WTC11 (cell line): ENCODE measurements around the gene GATAD2A. TPM values are rescaled to one million over a fixed set of nuclear protein-coding genes. Genes with fewer than 3 reads are reported as not detected.

ENCODE experiments used
- ATAC-seq: fragments of 200-7000 bp; cut with Tn5 transposase; 2 replicates; pipeline ENCODE4 v1.10.0; 2021; ENCODE audit warnings: mild to moderate bottlenecking, moderate library complexity
- CTCF ChIA-PET: fragments of 300-600 bp; sonication (Branson Sonifier 250); formaldehyde crosslinking; loops from one replicate; lab custom pipeline; 2021; ENCODE audit warnings: antibody characterized with exemption; lab: Charles Lee
- POLR2A ChIA-PET: fragments of 350-600 bp; sonication (Branson Sonifier 250); formaldehyde crosslinking; loops from one replicate; lab custom pipeline; 2021; ENCODE audit warnings: antibody characterized with exemption; lab: Charles Lee
- DNase-seq: peaks from one replicate; pipeline ENCODE4 v3.0.0; 2021; ENCODE audit warnings: low spot score
- H3K27ac Mint-ChIP-seq: 2 replicates; pipeline ENCODE4 v1.8.0; 2021; ENCODE audit warnings: mixed read lengths
- H3K27me3 Mint-ChIP-seq: 2 replicates; pipeline ENCODE4 v1.8.0; 2021; ENCODE audit warnings: low read depth, mild to moderate bottlenecking, moderate library complexity, mixed read lengths
- H3K36me3 Mint-ChIP-seq: 2 replicates; pipeline ENCODE4 v1.8.0; 2021; ENCODE audit warnings: mixed read lengths
- H3K4me1 Mint-ChIP-seq: 2 replicates; pipeline ENCODE4 v1.8.0; 2022; ENCODE audit warnings: mixed read lengths
- H3K4me3 Mint-ChIP-seq: 2 replicates; pipeline ENCODE4 v1.8.0; 2021; ENCODE audit warnings: mild to moderate bottlenecking, moderate library complexity, mixed read lengths
- H3K9me3 Mint-ChIP-seq: 2 replicates; pipeline ENCODE4 v1.8.0; 2021; ENCODE audit warnings: mixed read lengths
- CBFB ChIP-seq: sonication (generic); formaldehyde crosslinking; IDR thresholded peaks from 2 replicates; pipeline ENCODE4 v1.8.1; 2022; ENCODE audit warnings: mild to moderate bottlenecking, low read depth, missing genetic modification reagents
- GABPB1 ChIP-seq: sonication (generic); formaldehyde crosslinking; IDR thresholded peaks from 2 replicates; pipeline ENCODE4 v1.8.1; 2023; ENCODE audit warnings: mild to moderate bottlenecking, missing genetic modification reagents
- HMGA2 ChIP-seq: fragments of 250-450 bp; sonication (Bioruptor Pico); IDR thresholded peaks from 2 replicates; pipeline ENCODE4 v1.4.0; 2021; ENCODE audit warnings: mild to moderate bottlenecking, moderate library complexity
- JAZF1 ChIP-seq: fragments of 250-450 bp; sonication (Bioruptor Pico); IDR thresholded peaks from 2 replicates; pipeline ENCODE4 v1.9.0; 2021; ENCODE audit warnings: moderate library complexity, mild to moderate bottlenecking, inconsistent platforms
- MYBL2 ChIP-seq: sonication (generic); formaldehyde crosslinking; IDR thresholded peaks from 2 replicates; pipeline ENCODE4 v1.8.1; 2023; ENCODE audit warnings: mild to moderate bottlenecking, moderate library complexity, missing genetic modification reagents
- NR3C1 ChIP-seq: sonication (generic); formaldehyde crosslinking; conservative IDR thresholded peaks from 2 replicates; pipeline ENCODE4 v1.8.1; 2023; ENCODE audit warnings: low read depth, mild to moderate bottlenecking, missing genetic modification reagents
- ZNF232 ChIP-seq: sonication (generic); formaldehyde crosslinking; IDR thresholded peaks from 2 replicates; pipeline ENCODE4 v1.8.0; 2022; ENCODE audit warnings: mild to moderate bottlenecking, missing genetic modification reagents
- ZNF416 ChIP-seq: fragments of 250-450 bp; sonication (Bioruptor Pico); IDR thresholded peaks from 2 replicates; pipeline ENCODE4 v1.9.0; 2021; ENCODE audit warnings: mild to moderate bottlenecking, inconsistent platforms
- ZNF423 ChIP-seq: fragments of 250-450 bp; sonication (Bioruptor Pico); IDR thresholded peaks from 2 replicates; pipeline ENCODE4 v2.1.2; 2022; ENCODE audit warnings: mild to moderate bottlenecking, moderate library complexity
- total RNA-seq: library from RNA; stranded (reverse); gene quantifications from 3 replicates; pipeline ENCODE4 v1.2.3, GENCODE V29; 2021
- TF ChIP-seq, protein P1 (sequence below): sonication (generic); formaldehyde crosslinking; IDR thresholded peaks from 2 replicates; pipeline ENCODE4 v1.8.1; 2023; ENCODE audit warnings: mild to moderate bottlenecking, moderate library complexity, missing genetic modification reagents
- TF ChIP-seq, protein P2 (sequence below): sonication (generic); formaldehyde crosslinking; conservative IDR thresholded peaks from 2 replicates; pipeline ENCODE4 v1.8.1; 2023; ENCODE audit warnings: mild to moderate bottlenecking, low read depth, missing genetic modification reagents, moderate library complexity
- TF ChIP-seq, protein P3 (sequence below): sonication (generic); formaldehyde crosslinking; conservative IDR thresholded peaks from 2 replicates; pipeline ENCODE4 v1.8.1; 2022; ENCODE audit warnings: mild to moderate bottlenecking, missing genetic modification reagents
- TF ChIP-seq, protein P4 (sequence below): sonication (generic); formaldehyde crosslinking; IDR thresholded peaks from 2 replicates; pipeline ENCODE4 v1.8.1; 2023; ENCODE audit warnings: mild to moderate bottlenecking, missing genetic modification reagents
- TF ChIP-seq, protein P5 (sequence below): sonication (generic); formaldehyde crosslinking; IDR thresholded peaks from 2 replicates; pipeline ENCODE4 v1.8.0; 2023; ENCODE audit warnings: missing genetic modification reagents
- TF ChIP-seq, protein P6 (sequence below): sonication (generic); formaldehyde crosslinking; IDR thresholded peaks from 2 replicates; pipeline ENCODE4 v1.8.0; 2022; ENCODE audit warnings: mild to moderate bottlenecking, missing genetic modification reagents
- TF ChIP-seq, protein P7 (sequence below): sonication (generic); formaldehyde crosslinking; IDR thresholded peaks from 2 replicates; pipeline ENCODE4 v1.8.0; 2022; ENCODE audit warnings: mild to moderate bottlenecking, missing genetic modification reagents
- TF ChIP-seq, protein P8 (sequence below): sonication (generic); formaldehyde crosslinking; IDR thresholded peaks from 2 replicates; pipeline ENCODE4 v1.8.1; 2023; ENCODE audit warnings: mild to moderate bottlenecking, missing genetic modification reagents, moderate library complexity

The GATAD2A gene
- total RNA-seq, 1 experiment from 2014 or later: 209 TPM

DNA sequence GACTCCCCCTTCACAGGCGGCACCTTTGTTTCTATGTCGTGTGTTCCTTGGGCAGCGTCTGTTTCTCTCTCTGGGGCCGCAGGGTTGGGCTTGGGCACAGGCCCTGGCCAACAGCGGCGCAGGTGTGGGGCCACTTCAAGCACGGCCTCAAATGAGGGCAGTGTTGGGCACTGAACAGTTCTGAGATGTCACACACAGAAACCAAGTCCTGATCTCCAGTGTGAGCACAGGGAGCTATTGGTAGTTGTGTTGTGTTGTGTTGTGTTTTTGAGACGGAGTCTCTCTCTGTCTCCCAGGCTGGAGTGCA lies 42.7 kb downstream of the GATAD2A start:
- DNase-seq (no peak), ATAC-seq (no peak)
- Mint-ChIP-seq H3K9me3 (no peaks in the 10 kb centered on the region), H3K27ac (no peak overlapping the region; the same call in 1 of the 2 replicates), H3K36me3 (peaks cover 4% of the 10 kb centered on the region; the same call in 1 of the 2 replicates), H3K27me3 (no peaks in the 10 kb centered on the region), H3K4me3 (no peak overlapping the region), H3K4me1 (peaks cover 63% of the 10 kb centered on the region)
- no peak for TF ChIP-seq ZNF423 (CRISPR knock-in tag)
- TF ChIP-seq, protein P1, sequence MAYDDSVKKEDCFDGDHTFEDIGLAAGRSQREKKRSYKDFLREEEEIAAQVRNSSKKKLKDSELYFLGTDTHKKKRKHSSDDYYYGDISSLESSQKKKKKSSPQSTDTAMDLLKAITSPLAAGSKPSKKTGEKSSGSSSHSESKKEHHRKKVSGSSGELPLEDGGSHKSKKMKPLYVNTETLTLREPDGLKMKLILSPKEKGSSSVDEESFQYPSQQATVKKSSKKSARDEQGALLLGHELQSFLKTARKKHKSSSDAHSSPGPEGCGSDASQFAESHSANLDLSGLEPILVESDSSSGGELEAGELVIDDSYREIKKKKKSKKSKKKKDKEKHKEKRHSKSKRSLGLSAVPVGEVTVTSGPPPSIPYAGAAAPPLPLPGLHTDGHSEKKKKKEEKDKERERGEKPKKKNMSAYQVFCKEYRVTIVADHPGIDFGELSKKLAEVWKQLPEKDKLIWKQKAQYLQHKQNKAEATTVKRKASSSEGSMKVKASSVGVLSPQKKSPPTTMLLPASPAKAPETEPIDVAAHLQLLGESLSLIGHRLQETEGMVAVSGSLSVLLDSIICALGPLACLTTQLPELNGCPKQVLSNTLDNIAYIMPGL (CRISPR knock-in tag): no peak
- TF ChIP-seq, protein P2, sequence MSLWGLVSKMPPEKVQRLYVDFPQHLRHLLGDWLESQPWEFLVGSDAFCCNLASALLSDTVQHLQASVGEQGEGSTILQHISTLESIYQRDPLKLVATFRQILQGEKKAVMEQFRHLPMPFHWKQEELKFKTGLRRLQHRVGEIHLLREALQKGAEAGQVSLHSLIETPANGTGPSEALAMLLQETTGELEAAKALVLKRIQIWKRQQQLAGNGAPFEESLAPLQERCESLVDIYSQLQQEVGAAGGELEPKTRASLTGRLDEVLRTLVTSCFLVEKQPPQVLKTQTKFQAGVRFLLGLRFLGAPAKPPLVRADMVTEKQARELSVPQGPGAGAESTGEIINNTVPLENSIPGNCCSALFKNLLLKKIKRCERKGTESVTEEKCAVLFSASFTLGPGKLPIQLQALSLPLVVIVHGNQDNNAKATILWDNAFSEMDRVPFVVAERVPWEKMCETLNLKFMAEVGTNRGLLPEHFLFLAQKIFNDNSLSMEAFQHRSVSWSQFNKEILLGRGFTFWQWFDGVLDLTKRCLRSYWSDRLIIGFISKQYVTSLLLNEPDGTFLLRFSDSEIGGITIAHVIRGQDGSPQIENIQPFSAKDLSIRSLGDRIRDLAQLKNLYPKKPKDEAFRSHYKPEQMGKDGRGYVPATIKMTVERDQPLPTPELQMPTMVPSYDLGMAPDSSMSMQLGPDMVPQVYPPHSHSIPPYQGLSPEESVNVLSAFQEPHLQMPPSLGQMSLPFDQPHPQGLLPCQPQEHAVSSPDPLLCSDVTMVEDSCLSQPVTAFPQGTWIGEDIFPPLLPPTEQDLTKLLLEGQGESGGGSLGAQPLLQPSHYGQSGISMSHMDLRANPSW: no peak
- TF ChIP-seq, protein P3, sequence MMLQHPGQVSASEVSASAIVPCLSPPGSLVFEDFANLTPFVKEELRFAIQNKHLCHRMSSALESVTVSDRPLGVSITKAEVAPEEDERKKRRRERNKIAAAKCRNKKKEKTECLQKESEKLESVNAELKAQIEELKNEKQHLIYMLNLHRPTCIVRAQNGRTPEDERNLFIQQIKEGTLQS (CRISPR knock-in tag): no peak
- TF ChIP-seq, protein P4, sequence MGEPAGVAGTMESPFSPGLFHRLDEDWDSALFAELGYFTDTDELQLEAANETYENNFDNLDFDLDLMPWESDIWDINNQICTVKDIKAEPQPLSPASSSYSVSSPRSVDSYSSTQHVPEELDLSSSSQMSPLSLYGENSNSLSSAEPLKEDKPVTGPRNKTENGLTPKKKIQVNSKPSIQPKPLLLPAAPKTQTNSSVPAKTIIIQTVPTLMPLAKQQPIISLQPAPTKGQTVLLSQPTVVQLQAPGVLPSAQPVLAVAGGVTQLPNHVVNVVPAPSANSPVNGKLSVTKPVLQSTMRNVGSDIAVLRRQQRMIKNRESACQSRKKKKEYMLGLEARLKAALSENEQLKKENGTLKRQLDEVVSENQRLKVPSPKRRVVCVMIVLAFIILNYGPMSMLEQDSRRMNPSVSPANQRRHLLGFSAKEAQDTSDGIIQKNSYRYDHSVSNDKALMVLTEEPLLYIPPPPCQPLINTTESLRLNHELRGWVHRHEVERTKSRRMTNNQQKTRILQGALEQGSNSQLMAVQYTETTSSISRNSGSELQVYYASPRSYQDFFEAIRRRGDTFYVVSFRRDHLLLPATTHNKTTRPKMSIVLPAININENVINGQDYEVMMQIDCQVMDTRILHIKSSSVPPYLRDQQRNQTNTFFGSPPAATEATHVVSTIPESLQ (CRISPR knock-in tag): no peak
- no peak for TF ChIP-seq ZNF416 (CRISPR knock-in tag)
- no peak for TF ChIP-seq NR3C1 (CRISPR knock-in tag)
- POLR2A ChIA-PET: interaction anchor here (1.7 kb wide), 1 partner anchor 43 kb away, joined by 4 read pairs; the partner anchor contains the start of gene GATAD2A
- CTCF ChIA-PET: interaction anchor here (1.3 to 1.7 kb wide), 4 partner anchors 27 to 105 kb away, joined by 3 to 6 read pairs (median 4); partner anchors contain the start of genes NDUFA13 and TSSK6

DNA sequence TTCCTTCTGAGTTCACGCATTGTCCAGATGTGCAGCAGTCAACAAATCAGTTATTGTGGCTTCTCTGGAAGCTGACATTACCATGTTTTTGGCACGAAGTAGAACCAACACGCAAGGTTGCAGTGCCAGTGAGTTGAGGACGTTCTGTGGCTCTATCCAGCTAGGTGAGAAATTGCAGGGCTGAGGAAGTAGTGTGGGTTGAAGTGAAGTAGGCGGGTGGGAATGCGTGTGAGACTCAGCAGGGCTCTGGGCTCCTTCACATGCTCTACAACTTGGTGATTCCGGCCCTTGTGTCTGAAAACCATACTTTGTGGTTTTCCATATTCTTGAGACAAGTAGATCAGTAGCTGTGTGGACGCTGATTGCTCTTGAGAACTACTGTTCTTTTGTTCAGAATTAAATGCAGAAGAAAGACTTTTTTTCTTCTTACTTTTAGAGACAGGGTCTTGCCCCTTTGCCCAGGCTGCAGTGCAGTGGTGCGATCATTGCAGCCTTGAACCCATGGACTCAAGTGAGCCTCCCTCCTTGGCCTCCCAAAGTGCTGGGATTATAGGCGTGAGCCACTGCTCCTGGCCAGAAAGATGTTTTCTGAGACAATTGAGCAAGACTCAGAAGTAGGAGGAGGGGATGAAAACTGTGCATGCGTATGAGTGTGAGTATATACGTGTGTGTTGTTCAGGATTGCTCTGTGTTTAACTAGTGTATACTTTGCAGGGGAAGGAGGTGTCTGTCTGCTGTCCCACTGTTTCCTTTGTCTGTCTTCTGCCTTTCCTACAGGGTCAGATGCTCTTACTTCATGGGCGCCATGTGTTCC lies 46.2 kb downstream of the GATAD2A start:
- H3K36me3 Mint-ChIP-seq: no peaks in the 10 kb centered on the region
- ChIA-PET CTCF (no interaction called here), POLR2A (interaction anchor here (1.2 kb wide), 1 partner anchor 24 kb away, joined by 4 read pairs; no protein-coding TSS in a partner anchor)
- peaks cover 34% of the 10 kb centered on the region for H3K4me1 Mint-ChIP-seq
- DNase-seq: no peak
- H3K9me3 Mint-ChIP-seq: no peaks in the 10 kb centered on the region
- H3K27ac Mint-ChIP-seq: peak overlapping the region; percentile 94
- no peaks in the 10 kb centered on the region for H3K27me3 Mint-ChIP-seq
- no peak for ATAC-seq
- H3K4me3 Mint-ChIP-seq: no peak overlapping the region
- no peak for TF ChIP-seq HMGA2 (CRISPR knock-in tag)
- TF ChIP-seq, protein P5, sequence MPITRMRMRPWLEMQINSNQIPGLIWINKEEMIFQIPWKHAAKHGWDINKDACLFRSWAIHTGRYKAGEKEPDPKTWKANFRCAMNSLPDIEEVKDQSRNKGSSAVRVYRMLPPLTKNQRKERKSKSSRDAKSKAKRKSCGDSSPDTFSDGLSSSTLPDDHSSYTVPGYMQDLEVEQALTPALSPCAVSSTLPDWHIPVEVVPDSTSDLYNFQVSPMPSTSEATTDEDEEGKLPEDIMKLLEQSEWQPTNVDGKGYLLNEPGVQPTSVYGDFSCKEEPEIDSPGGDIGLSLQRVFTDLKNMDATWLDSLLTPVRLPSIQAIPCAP (CRISPR knock-in tag): no peak
- TF ChIP-seq, protein P6, sequence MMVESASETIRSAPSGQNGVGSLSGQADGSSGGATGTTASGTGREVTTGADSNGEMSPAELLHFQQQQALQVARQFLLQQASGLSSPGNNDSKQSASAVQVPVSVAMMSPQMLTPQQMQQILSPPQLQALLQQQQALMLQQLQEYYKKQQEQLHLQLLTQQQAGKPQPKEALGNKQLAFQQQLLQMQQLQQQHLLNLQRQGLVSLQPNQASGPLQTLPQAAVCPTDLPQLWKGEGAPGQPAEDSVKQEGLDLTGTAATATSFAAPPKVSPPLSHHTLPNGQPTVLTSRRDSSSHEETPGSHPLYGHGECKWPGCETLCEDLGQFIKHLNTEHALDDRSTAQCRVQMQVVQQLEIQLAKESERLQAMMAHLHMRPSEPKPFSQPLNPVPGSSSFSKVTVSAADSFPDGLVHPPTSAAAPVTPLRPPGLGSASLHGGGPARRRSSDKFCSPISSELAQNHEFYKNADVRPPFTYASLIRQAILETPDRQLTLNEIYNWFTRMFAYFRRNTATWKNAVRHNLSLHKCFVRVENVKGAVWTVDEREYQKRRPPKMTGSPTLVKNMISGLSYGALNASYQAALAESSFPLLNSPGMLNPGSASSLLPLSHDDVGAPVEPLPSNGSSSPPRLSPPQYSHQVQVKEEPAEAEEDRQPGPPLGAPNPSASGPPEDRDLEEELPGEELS (CRISPR knock-in tag): no peak
- TF ChIP-seq, protein P7, sequence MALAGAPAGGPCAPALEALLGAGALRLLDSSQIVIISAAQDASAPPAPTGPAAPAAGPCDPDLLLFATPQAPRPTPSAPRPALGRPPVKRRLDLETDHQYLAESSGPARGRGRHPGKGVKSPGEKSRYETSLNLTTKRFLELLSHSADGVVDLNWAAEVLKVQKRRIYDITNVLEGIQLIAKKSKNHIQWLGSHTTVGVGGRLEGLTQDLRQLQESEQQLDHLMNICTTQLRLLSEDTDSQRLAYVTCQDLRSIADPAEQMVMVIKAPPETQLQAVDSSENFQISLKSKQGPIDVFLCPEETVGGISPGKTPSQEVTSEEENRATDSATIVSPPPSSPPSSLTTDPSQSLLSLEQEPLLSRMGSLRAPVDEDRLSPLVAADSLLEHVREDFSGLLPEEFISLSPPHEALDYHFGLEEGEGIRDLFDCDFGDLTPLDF (CRISPR knock-in tag): no peak
- TF ChIP-seq JAZF1 (CRISPR knock-in tag): no peak
- TF ChIP-seq, protein P8, sequence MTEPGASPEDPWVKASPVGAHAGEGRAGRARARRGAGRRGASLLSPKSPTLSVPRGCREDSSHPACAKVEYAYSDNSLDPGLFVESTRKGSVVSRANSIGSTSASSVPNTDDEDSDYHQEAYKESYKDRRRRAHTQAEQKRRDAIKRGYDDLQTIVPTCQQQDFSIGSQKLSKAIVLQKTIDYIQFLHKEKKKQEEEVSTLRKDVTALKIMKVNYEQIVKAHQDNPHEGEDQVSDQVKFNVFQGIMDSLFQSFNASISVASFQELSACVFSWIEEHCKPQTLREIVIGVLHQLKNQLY (CRISPR knock-in tag): no peak
- TF ChIP-seq GABPB1 (CRISPR knock-in tag): no peak
- no peak for TF ChIP-seq ZNF232
- no peak for TF ChIP-seq CBFB
- TF ChIP-seq, protein P2: no peak
- no peak for TF ChIP-seq MYBL2
